Left kidney (tissue), 8 donors: ENCODE measurements around the gene MKNK1. TPM values are rescaled to one million over a fixed set of nuclear protein-coding genes. Genes with fewer than 3 reads are reported as not detected.
"Not testable (repeated sequence)": the region's sequence is repeated elsewhere in the genome, so short reads cannot be mapped to it uniquely, and the experiment has no call there.

ENCODE experiments used
- DNase-seq: peaks from one replicate; pipeline ENCODE4 v3.0.0-alpha.2; 2013
- long read RNA-seq, 8 donors: transcript quantifications; one replicate each; lab custom pipeline, GENCODE V29; 2026
- polyA plus RNA-seq: library from polyadenylated mRNA; unstranded; fragments of 120-200 nt; gene quantifications from one replicate; pipeline ENCODE4 v1.2.1, GENCODE V29; 2013; ENCODE audit not compliant: insufficient read length

Gene MKNK1
- polyA plus RNA-seq, result 37.2 TPM
- long read RNA-seq, donor 1, partial matches to known transcripts, result 0 of 5 reads
- long read RNA-seq, donor 1, other reads (novel, unspliced or antisense), result 0 of 5 reads
- long read RNA-seq, donor 2, partial matches to known transcripts, result 0 of 2 reads
- long read RNA-seq, donor 2, other reads (novel, unspliced or antisense), result 0 of 2 reads
- long read RNA-seq, donor 3, partial matches to known transcripts, result 0 of 4 reads
- long read RNA-seq, donor 3, other reads (novel, unspliced or antisense), result 0 of 4 reads
- long read RNA-seq, donor 4, result 0 reads
- long read RNA-seq, donor 5, partial matches to known transcripts, result 0 of 2 reads
- long read RNA-seq, donor 5, other reads (novel, unspliced or antisense), result 0 of 2 reads
- long read RNA-seq, donor 6, partial matches to known transcripts, result 0 of 1 reads
- long read RNA-seq, donor 6, other reads (novel, unspliced or antisense), result 0 of 1 reads
- long read RNA-seq, donor 7, partial matches to known transcripts, result 0 of 1 reads
- long read RNA-seq, donor 7, other reads (novel, unspliced or antisense), result 0 of 1 reads
- long read RNA-seq, donor 8, partial matches to known transcripts, result 0 of 1 reads
- long read RNA-seq, donor 8, other reads (novel, unspliced or antisense), result 0 of 1 reads

DNA sequence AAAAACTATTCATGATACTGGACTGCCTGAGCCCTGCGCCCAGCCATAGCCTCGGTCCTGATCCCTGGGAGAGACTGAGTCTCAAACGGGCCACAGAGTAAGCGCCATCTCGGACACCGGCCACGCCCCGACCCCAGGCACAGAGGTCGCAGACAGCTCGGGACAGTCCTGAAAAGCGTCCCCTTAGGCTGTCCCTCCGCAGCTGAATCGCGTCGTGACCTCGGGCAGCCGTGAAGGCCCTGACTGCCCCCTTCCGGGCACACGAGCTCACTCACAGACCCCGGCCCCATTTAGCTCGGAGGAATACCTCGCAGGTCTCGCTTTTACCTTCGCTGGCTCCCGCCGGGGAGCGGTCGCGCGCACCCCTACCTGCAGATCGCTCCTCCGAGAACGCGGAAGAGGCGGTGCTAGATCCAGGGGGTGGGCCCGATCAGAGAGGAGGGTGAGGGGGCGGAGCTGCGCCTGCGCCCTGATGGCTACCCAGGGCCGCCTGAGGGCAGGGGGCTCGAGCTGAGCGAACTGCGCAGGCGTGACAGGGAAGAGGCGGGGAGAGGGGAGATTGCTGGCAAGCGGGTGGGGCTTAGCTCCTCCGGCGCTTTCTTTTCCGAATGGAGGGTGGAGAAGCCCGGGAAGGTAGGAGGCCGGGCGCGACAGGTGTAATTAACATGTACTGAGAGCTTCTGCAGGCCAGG, at the start of gene MKNK1:
TSS of gene MKNK1 (minus strand) at position 411 of the 692 bp plus-strand sequence. CDS start 20,941 bp downstream, outside the sequence.
- DNase-seq, result peak; percentile 96

DNA sequence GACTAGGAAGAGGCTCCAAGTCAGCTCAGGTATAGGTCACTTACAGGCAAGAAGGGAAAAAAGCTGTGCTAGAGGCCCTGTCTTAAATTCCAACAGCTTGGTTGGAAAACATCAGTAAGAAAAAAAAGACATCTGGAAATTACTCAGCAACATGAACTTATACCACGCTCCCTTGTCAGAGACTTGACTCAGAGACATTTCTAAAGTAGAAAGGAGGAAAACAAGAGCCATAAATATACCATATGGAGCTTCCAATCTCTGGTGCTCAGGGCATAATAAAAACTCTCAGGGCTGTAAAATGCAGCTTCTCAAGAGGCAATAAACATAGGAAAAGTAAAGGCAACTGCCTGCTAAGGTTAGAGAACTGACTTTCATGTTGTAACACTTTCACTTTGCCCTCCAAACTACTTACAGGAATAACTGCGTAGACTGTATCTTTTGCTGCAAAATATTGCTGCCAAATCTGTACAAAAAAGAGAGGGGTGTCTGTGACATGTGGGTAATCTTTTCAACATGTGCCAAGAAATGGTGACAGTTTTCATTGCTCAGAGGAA, 49.4 kb upstream of the MKNK1 start:
- DNase-seq, result no peak

DNA sequence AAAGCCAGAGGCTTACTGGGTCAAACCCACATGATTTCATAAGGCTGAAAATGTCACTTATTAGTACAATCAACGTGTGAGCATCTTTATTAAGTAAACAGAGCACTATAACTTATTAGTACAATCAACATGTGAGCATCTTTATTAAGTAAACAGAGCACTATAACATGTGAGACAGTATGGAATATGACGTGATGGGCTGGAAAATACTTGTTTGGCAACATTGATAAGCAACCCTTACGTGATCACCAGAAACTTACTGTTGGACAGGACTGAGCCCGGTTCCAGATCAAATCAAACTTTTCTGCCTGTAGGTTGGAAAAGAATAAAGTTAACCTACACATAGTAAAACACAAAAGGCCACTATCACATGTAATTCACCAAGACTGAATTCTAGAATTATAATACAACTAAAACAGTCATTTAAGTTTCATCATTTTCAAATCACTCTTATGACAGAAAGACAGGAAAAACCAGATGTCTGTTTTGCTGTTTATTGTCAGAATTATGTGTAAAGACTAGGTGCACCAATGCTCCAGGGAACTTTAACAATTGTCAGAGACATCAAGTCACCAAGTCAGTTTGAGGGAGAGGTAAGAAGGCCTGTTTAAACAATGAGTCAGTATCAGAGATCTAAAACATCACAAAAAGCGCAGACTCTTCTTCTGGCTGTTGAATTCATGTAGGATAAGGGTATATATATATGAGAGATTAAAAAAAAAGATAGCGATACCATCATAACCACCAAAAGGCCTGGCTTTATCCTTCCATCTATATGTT, 48.4 kb upstream of the MKNK1 start:
- DNase-seq, result no peak

DNA sequence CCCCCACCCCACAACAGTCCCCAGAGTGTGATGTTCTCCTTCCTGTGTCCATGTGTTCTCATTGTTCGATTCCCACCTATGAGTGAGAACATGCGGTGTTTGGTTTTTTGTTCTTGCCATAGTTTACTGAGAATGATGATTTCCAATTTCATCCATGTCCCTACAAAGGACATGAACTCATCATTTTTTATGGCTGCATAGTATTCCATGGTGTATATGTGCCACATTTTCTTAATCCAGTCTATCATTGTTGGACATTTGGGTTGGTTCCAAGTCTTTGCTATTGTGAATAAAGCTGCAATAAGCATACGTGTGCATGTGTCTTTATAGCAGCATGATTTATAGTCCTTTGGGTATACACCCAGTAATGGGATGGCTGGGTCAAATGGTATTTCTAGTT, 47.1 kb upstream of the MKNK1 start:
- DNase-seq, result not testable (repeated sequence)

DNA sequence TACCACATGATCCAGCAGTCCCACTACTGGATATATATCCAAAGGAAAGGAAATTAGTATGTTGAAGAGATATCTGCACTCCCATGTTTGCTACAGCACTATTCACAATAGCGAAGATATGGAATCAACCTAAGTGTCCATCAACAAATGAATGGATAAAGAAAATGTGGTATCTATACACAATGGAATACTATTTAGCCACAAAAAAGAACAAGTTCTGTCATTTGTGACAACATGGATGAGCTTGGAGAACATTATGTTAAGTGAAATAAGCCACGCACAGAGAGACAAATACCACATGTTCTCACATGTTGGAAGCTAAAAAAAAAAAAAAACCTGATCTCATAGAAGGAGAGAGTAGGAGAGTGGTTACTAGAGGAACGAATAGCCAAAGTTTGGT, 46.4 kb upstream of the MKNK1 start:
- DNase-seq, result no peak

DNA sequence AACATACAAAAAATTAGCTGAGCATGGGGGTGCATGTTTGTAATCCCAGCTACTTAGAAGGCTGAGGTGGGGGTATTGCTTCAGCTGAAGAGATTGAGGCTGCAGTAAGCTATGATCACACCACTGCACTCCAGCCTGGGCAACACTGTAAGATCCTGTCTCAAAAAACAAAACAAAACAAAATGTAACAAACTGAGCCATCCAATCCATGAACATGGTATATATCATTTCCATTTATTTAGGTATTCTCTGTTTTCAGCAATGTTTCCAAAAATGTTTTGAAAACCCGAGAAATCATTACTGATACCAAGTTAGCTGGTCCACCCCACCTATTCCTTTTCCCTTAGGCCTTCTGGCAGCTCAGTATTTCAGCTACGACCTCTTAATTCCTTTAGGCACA, 45.7 kb upstream of the MKNK1 start:
- DNase-seq, result no peak

DNA sequence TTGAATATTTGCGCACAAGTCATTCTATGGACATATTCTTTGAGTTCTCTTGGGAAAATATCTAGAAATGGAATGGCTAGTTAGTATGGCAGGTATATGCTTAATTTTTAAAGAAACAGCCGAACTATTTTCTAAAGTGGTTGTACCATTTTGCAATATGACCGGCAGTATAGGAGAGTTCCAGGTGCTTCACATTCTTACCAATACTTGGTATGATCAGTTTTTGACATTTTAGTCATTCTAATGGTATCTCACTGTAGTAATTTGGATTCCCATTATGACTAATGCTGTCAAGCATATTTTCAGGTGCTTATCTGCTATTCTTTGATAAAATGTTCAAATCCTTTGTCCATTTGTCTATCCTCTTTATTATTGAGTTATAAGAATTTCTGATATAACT, 43.5 kb upstream of the MKNK1 start:
- DNase-seq, result no peak

DNA sequence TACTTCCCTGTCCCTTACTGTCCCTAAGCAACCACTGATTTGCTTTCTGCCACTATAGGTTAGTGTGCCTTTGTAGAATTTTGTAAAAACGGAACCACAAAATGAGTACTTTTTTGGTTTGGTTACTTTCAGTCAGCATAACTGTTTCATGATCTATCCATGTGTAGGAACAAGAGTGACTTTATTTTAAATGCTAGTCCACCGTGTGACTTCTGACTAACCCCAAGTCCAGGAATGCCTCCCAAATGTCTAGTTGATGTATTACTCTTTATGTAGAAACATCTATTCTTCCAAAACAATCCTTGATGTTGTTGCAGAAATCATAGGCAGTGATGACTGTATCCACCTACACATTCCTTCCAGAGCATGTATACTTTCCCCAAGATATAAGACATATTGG, 42.8 kb upstream of the MKNK1 start:
- DNase-seq, result no peak

DNA sequence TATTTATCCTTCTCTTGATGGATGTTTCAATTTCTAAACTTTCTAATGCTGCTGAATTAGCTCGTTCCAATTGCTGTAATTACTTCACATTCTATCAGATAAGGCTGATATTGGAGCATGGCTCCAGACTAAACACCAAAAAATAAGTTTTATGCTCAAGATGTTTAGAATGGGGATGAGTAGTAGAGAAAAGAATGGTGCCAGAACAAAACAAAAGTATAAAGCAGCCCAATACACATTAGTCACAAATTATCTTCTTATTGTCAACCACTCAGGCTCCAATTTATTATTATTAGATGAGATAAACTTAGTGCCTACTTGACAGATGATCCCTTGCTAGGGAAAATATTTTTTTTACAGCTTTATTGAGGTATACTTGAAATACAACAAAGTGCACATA, 42.3 kb upstream of the MKNK1 start:
- DNase-seq, result no peak

DNA sequence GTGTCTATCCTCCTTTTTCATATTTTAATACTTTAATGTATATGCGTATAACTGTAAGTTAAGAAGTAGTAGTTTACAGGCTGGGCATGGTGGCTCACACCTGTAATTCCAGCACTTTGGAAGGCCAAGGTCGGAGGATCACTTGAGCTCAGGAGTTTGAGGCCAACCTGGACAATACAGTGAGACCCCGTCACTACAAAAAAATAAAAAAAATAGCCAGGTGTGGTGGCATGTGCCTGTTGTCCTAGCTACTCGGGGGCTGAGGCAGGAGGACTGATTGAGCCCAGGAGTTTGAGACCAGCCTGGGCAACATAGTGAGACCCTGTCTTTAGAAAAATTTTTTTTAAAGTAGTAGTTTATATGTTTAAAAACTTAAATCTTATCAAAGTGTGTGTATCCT, 41.7 kb upstream of the MKNK1 start:
- no peak for DNase-seq

DNA sequence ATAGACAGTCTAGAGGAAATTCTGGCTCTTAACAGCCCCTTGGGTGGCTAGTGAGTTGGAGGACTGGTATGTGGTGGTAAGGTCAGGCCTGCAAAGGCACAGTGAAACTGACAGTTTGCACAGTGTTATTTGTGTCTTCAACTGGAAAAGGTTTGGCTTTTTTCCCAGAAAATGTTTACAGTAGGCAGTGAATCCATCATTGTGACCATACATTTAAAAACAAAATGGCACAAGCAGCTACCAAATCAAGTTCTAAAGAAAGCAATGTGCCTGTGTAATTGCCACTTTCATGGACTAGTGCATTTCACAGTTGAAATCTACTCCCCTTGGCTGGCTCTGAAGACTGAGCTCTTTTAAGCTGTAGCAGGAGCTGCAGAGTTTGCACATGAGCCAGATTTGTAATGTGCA, 39.3 kb upstream of the MKNK1 start:
- DNase-seq, result peak; percentile 17

DNA sequence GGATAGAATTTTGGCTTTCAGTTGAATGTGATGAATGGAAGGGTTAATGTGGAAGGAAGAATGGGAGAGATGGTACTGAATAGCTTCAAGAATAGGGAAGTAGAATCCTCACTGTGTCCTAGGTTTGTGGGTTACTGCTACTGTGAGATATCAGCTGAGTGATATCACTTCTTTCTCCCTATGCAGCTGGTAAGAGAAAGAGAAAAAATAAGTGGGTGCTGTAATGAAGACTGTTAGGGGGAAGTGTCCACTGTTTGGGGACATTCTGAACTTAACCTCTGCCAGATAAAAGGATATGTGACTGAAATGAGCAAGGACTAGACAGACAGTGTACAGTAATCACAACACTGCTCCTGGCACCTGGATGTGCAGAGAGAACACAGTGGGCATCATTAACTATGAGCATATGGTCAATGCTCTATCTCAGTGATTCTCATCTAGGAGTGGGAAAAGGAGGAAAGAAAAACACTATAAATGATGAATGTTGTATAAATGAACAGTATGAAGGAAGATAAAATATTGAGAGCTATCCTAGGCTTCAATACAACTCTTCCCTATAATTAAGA, 38.1 kb upstream of the MKNK1 start:
- DNase-seq, result no peak

DNA sequence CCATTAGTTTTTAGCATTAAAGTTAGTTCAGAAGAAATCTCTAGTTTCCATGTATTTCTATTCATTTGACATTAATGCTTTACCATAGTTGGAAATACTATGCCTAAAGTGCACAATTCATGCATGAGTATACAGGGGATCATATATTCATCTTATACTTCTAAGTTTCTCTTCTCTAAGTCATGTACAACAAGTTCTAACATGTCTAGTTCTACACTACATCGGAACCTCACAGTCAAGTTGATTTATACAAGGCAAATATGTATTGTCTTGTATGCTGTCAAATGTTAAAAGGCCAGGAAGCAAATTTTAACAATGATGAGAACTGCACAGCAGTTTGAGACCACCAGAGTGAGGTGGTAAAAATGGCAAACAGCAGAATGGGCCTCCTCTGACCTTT, 35.5 kb upstream of the MKNK1 start:
- DNase-seq, result no peak

DNA sequence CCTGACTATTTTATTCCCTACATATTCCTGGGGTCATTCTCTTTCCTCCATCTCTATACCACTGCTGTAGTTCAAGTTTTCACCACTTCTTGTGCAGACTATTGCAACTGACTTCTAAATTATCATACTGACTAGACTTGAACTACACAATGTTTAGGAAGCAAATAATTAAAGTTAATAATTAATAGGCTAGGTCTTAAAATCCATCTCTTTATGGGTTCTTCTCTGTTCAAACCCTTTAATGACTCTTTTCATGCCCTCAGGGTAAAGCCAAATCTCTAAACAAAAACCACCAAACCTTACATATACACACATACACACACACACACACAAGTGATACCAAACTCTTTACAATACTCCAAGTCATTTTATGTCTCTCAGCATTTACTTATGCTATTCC, 34.9 kb upstream of the MKNK1 start:
- DNase-seq, result no peak

DNA sequence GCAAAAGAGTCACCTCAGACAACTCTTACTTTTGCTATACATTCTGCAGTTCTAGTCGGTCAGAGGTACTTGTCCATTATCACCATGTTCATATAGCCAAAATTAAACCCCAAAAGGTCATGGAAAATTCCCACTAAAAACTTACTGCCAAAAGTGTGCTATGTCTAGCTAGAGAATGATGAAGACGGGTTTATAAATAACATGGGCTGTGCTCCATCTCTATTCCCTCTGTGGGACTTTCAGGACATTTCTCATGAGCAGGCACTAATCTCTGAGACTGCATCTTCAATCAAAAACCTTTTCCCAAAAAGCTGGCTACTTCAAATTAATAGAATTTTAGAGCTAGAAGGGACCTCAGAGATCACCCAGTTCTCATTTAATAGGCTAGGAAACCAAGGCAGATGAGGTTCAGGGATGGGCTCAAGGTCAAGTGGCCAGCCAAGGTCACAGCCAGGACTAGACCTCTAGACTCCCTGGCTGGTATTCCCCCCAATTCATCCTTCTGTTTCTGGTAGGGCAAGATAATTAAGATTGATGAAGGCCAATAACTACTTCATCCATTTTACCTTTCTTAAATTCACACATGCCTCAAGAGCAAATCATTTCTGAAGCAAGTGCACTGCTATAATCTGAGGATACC, 33.5 kb upstream of the MKNK1 start:
- no peak for DNase-seq

DNA sequence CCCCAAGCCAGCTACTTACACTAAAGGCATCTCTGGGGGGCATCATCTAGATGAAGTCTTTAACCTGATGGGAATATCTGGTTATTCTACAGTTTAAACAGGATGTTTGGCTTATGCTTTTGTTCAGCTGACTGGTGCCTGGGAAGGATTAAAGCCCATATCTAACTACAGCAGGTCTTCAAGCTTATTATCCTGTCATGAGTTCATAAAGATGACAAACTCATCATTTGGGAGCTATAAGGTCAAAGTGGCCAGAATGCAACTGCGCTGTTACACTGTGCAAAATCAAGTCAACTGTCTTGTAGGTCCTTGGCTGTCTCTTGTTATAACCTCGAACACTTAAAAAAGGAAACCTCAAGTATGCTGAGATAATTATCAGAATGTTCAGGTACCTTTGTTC, 31.1 kb upstream of the MKNK1 start:
- DNase-seq, result no peak

DNA sequence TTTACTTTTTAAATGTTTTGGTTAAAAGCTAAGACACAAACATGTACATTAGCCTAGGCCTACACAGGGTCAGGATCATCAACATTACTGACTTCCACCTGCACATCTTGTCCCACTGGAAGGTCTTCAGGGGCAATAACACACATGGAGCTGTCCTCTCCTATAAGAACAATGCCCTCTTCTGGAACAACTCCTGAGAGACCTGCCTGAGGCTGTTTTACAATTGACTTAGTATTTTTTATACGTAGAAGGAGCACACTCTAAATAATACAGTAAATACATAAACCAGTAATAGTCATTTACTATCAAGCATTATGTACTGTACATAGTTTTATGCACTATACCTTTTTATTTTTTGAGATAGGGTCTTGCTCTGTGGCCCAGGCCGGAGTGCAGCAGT, 26.7 kb upstream of the MKNK1 start:
- no peak for DNase-seq

DNA sequence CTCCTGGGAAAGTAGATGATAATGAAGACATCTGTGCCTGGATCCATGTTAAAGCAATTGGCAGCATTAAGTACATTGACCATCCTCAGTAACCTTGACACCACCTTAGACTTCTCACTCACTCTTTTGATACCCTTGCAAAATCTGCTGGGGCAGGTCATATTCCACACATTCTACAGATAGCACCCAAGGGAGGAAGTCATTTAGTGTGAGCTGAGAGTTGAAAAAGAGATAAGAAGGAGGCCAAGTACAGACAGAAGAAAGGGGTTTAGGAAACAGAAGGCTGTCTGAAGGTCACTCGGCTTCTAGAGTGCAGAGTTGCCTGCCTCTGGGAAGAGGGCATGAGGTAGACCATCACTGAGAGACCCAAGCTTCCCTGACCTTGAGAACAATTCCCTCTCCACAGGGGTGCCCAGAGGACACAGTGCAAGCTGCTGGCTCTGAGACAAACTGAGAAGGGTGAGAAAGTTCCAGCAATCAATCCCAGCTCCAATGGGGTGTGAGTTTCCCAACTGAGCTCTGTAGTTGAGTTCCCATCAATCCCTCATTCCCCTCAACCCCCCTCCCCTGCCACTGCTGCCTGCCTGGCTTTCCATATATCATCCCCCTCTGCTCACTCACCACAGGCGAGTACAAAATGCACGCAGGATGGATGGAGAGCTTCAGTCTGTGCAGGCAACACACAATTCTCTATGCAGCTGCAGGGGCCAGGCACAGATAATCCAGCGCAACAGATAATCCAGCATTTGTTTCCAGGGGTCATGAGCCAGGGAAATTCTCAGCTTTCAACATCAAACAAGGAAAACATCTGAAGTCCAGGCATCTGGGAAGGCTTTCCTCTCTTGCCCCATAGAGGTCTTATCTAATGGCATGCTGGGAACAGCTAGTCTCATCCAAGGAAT, 19.9 kb upstream of the MKNK1 start:
- DNase-seq, result no peak

DNA sequence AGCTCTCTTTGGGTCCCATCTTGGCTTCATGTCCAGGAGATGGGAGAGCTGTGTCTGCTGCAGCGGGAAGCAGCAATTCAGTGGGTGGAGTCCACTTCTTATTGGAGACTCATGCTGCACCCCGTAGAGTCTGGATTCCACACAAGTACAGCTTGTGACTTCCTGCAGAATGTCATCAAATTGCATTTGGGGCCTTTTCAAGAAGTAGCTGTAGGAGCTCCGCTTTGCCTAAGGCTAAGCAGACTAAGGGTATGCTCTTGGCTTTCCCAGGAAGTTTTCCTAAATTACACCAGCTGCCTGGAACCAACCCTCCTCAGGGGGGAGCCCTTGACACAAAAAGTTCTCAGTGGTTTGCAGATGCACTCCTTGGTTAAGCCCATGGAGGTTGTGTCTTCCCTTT, 18.3 kb upstream of the MKNK1 start:
- DNase-seq, result no peak

DNA sequence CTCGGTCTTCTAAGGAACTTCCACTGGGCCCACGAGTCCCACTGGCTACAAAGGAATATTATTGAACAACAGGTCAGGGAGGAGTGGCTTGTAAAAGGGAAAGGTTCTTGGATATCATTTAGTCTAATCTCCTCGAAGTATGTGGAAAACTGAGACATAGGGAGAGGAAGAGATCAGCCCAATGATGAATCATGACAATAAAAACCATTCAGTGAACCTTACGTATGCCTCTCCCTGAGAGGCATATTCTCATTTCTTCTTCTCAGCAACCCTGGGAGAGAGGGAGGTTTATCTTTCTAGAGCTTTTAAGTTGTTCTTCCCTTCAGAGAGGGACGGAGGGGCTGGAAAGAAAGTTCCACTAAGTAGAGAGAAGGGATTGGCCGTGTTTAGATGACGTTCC, 17.9 kb upstream of the MKNK1 start:
- DNase-seq, result no peak
